H9 (cell line): ENCODE measurements around the gene SETD4. TPM values are rescaled to one million over a fixed set of nuclear protein-coding genes. Genes with fewer than 3 reads are reported as not detected.

Experiments used
- DNase-seq: peaks from one replicate; pipeline ENCODE4 v3.0.0-alpha.2; 2017
- H2AFZ ChIP-seq: one replicate; pipeline ENCODE4 v1.6.1; 2013; ENCODE audit warnings: mild to moderate bottlenecking, low read length, control low read depth, moderate library complexity
- H2AK5ac ChIP-seq: 2 replicates; pipeline ENCODE4 v1.6.1; 2013; ENCODE audit warnings: low read length, control low read depth, mixed read lengths; ENCODE audit not compliant: insufficient read length
- H2BK120ac ChIP-seq: one replicate; pipeline ENCODE4 v1.6.1; 2013; ENCODE audit warnings: low read depth, mild to moderate bottlenecking, low read length, control low read depth, inconsistent platforms; ENCODE audit not compliant: poor library complexity, severe bottlenecking
- H2BK12ac ChIP-seq: 2 replicates; pipeline ENCODE4 v1.6.1; 2013; ENCODE audit warnings: low read length, control low read depth, mixed read lengths, low read depth; ENCODE audit not compliant: insufficient read length
- H2BK15ac ChIP-seq: 2 replicates; pipeline ENCODE4 v1.6.1; 2013; ENCODE audit warnings: low read depth, low read length, control low read depth
- H2BK20ac ChIP-seq: one replicate; pipeline ENCODE4 v1.6.1; 2013; ENCODE audit warnings: low read depth, mild to moderate bottlenecking, low read length, control low read depth, inconsistent platforms; ENCODE audit not compliant: poor library complexity, severe bottlenecking
- H2BK5ac ChIP-seq: 2 replicates; pipeline ENCODE4 v1.6.1; 2013; ENCODE audit warnings: low read length, control low read depth, mixed read lengths; ENCODE audit not compliant: insufficient read length
- H3K14ac ChIP-seq: 2 replicates; pipeline ENCODE4 v1.6.1; 2013; ENCODE audit warnings: low read length, control low read depth; ENCODE audit not compliant: insufficient read depth
- H3K18ac ChIP-seq: 2 replicates; pipeline ENCODE4 v1.6.1; 2013; ENCODE audit warnings: low read depth, mild to moderate bottlenecking, mixed read lengths, low read length, control low read depth; ENCODE audit not compliant: insufficient read length
- H3K23ac ChIP-seq: 2 replicates; pipeline ENCODE4 v1.6.1; 2013; ENCODE audit warnings: low read length, control low read depth, mixed read lengths, low read depth; ENCODE audit not compliant: insufficient read length
- H3K23me2 ChIP-seq: 2 replicates; pipeline ENCODE4 v1.6.1; 2013; ENCODE audit warnings: low read depth, mild to moderate bottlenecking, mixed read lengths, low read length, control low read depth; ENCODE audit not compliant: insufficient read length, poor library complexity, severe bottlenecking
- H3K27ac ChIP-seq: 2 replicates; pipeline ENCODE4 v1.5.1; 2013; ENCODE audit warnings: low read length, control low read depth, mixed read lengths, low read depth; ENCODE audit not compliant: insufficient read length
- H3K27me3 ChIP-seq: 2 replicates; pipeline ENCODE4 v1.6.1; 2013; ENCODE audit warnings: low read length, control low read depth, inconsistent platforms; ENCODE audit not compliant: insufficient read depth
- H3K4ac ChIP-seq: 2 replicates; pipeline ENCODE4 v1.6.1; 2013; ENCODE audit warnings: low read depth, mild to moderate bottlenecking, control low read depth, inconsistent platforms, low read length, moderate library complexity
- H3K4me1 ChIP-seq: 2 replicates; pipeline ENCODE4 v1.6.1; 2013; ENCODE audit warnings: low read length, control low read depth, inconsistent platforms; ENCODE audit not compliant: insufficient read depth
- H3K4me2 ChIP-seq: 2 replicates; pipeline ENCODE4 v1.6.1; 2013; ENCODE audit warnings: low read length, control low read depth, mixed read lengths; ENCODE audit not compliant: insufficient read length, insufficient read depth
- H3K56ac ChIP-seq: 2 replicates; pipeline ENCODE4 v1.6.1; 2013; ENCODE audit warnings: low read depth, mild to moderate bottlenecking, mixed read lengths, low read length, control low read depth; ENCODE audit not compliant: insufficient read length
- H3K79me1 ChIP-seq: 2 replicates; pipeline ENCODE4 v1.6.1; 2013; ENCODE audit warnings: low read depth, mild to moderate bottlenecking, moderate library complexity, low read length, control low read depth, inconsistent platforms; ENCODE audit not compliant: insufficient read depth, poor library complexity, severe bottlenecking
- H3K79me2 ChIP-seq: 2 replicates; pipeline ENCODE4 v1.6.1; 2013; ENCODE audit warnings: low read length, control low read depth, inconsistent platforms; ENCODE audit not compliant: insufficient read depth
- H3K9ac ChIP-seq: 2 replicates; pipeline ENCODE4 v1.6.1; 2013; ENCODE audit warnings: low read length, control low read depth, mixed read lengths; ENCODE audit not compliant: insufficient read length; ENCODE audit errors: extremely low read depth
- H3K9me3 ChIP-seq: one replicate; pipeline ENCODE4 v1.6.1; 2013; ENCODE audit warnings: low read depth, low read length, inconsistent platforms; ENCODE audit not compliant: control insufficient read depth
- H3T11ph ChIP-seq: one replicate; pipeline ENCODE4 v1.6.1; 2013; ENCODE audit warnings: mild to moderate bottlenecking, low read length, control low read depth, inconsistent platforms
- H4K20me1 ChIP-seq: one replicate; pipeline ENCODE4 v1.6.1; 2013; ENCODE audit not compliant: control insufficient read depth, insufficient read length, insufficient read depth
- H4K5ac ChIP-seq: 2 replicates; pipeline ENCODE4 v1.6.1; 2013; ENCODE audit warnings: low read depth, mild to moderate bottlenecking, mixed read lengths, low read length, control low read depth; ENCODE audit not compliant: insufficient read length
- H4K8ac ChIP-seq: replicated peaks from 2 replicates; pipeline ENCODE4 v1.6.1; 2013; ENCODE audit warnings: low read length, control low read depth, mixed read lengths, low read depth; ENCODE audit not compliant: insufficient read length
- H4K91ac ChIP-seq: 2 replicates; pipeline ENCODE4 v1.6.1; 2013; ENCODE audit warnings: low read depth, mild to moderate bottlenecking, moderate library complexity, mixed read lengths, low read length, control low read depth; ENCODE audit not compliant: insufficient read length
- H3K27ac Mint-ChIP-seq, 3 experiments: 2 replicates in 2 of 3; 3 replicates in 1 of 3; pipeline ENCODE4 v1.8.0; 2020 to 2021; ENCODE audit warnings: mixed read lengths in 3 of 3, mild to moderate bottlenecking in 1 of 3, moderate library complexity in 1 of 3
- H3K27me3 Mint-ChIP-seq: 2 replicates; pipeline ENCODE4 v1.8.0; 2021; ENCODE audit warnings: low read depth, mild to moderate bottlenecking, moderate library complexity, mixed read lengths
- H3K36me3 Mint-ChIP-seq, 3 experiments: 2 replicates in 2 of 3; 3 replicates in 1 of 3; pipeline ENCODE4 v1.8.0; 2020 to 2021; ENCODE audit warnings: low read depth in 3 of 3, mixed read lengths in 3 of 3; ENCODE audit not compliant: insufficient read depth in 1 of 3
- H3K4me1 Mint-ChIP-seq, 2 experiments: 2 replicates each; pipeline ENCODE4 v1.8.0; 2020; ENCODE audit warnings: mixed read lengths in 2 of 2
- H3K4me3 Mint-ChIP-seq, 2 experiments: 2 replicates in 1 of 2; 3 replicates in 1 of 2; pipeline ENCODE4 v1.8.0; 2020 to 2021; ENCODE audit warnings: mild to moderate bottlenecking in 2 of 2, mixed read lengths in 2 of 2, moderate library complexity in 1 of 2
- H3K9me3 Mint-ChIP-seq, 2 experiments: 2 replicates in 1 of 2; 3 replicates in 1 of 2; pipeline ENCODE4 v1.8.0; 2020; ENCODE audit warnings: mild to moderate bottlenecking in 2 of 2, mixed read lengths in 2 of 2, moderate library complexity in 1 of 2
- CTCF ChIP-seq: fragments of 200-600 bp; sonication (generic); conservative IDR thresholded peaks from 3 replicates; pipeline ENCODE4 v1.8.0; 2021; ENCODE audit warnings: antibody characterized with exemption, mild to moderate bottlenecking
- WGBS: extraction: QIAGEN DNeasy Blood & Tissue Kit; methylation state at CpG from one replicate; pipeline ENCODE4 v1.1.7; 2013; ENCODE audit warnings: missing lambda C conversion rate, low lambda C conversion rate, mixed read lengths; ENCODE audit not compliant: insufficient read length; ENCODE audit errors: extremely low coverage; 5-methylcytosine and 5-hydroxymethylcytosine counted together
- total RNA-seq: library from RNA; stranded (reverse); gene quantifications from 2 replicates; pipeline ENCODE4 v1.2.1, GENCODE V29; 2021

Gene SETD4
- total RNA-seq, 1 experiment from 2014 or later = 52.5 TPM

GRCh38 chr21:35984654-35985361, 75.5 kb downstream of the SETD4 start:
- Histone ChIP-seq H3K23me2 (no peaks in the 10 kb centered on the region), H3K4ac (no peak overlapping the region), H3K27me3 (no peaks in the 10 kb centered on the region), H2BK20ac (no peak overlapping the region), H3K23ac (no peak overlapping the region), H4K8ac (no peak overlapping the region), H3K79me2 (no peaks in the 10 kb centered on the region), H2AK5ac (no peak overlapping the region), H4K91ac (no peak overlapping the region), H3K4me2 (no peak overlapping the region), H2BK12ac (no peak overlapping the region), H3K18ac (no peak overlapping the region), H3K9ac (no peak overlapping the region), H2BK15ac (no peak overlapping the region), H3T11ph (no peak overlapping the region), H3K4me1 (no peaks in the 10 kb centered on the region), H4K20me1 (no peaks in the 10 kb centered on the region), H3K9me3 (no peaks in the 10 kb centered on the region), H3K56ac (no peak overlapping the region), H3K79me1 (no peaks in the 10 kb centered on the region), H4K5ac (no peak overlapping the region), H3K27ac (no peak overlapping the region), H2AFZ (no peak overlapping the region), H2BK5ac (no peak overlapping the region), H3K14ac (no peak overlapping the region), H2BK120ac (no peak overlapping the region)
- no peaks in the 10 kb centered on the region for H3K36me3 Mint-ChIP-seq
- TF ChIP-seq CTCF = peak; percentile 36; the same call in 2 of the 3 replicates
- H3K4me3 Mint-ChIP-seq = no peak overlapping the region
- no peak for DNase-seq
- no peak overlapping the region for H3K27ac Mint-ChIP-seq
- H3K9me3 Mint-ChIP-seq = no peaks in the 10 kb centered on the region
- no peaks in the 10 kb centered on the region for H3K27me3 Mint-ChIP-seq
- no peaks in the 10 kb centered on the region for H3K4me1 Mint-ChIP-seq
- no CpG with 5 or more reads among the region's 11 CpGs for WGBS

Other genes starting within 250 kb of the SETD4 start
- gene CBR1, start 9.5 kb upstream of the SETD4 start, total RNA-seq = 5.7 and 7.1 TPM in 2 replicates
- gene CBR3, start 74.6 kb upstream of the SETD4 start, total RNA-seq = 1.9 and 2.4 TPM in 2 replicates
- 8.7 and 10.0 TPM in 2 replicates for gene DOP1B, start 96.3 kb upstream of the SETD4 start, total RNA-seq